Erythroblast (primary cell): ENCODE measurements around the gene WTAP.

Experiments used
- GATA1 ChIP-seq: IDR thresholded peaks from 2 replicates; pipeline ENCODE4 v1.6.1; 2011; ENCODE audit warnings: low read depth, mild to moderate bottlenecking, control low read depth, low read length, moderate library complexity
- POLR2A ChIP-seq: IDR thresholded peaks from 2 replicates; pipeline ENCODE4 v1.6.1; 2011; ENCODE audit warnings: mild to moderate bottlenecking, low read length

- TF ChIP-seq POLR2A (no peak), GATA1 (no peak)
Observed at GRCh38 chr6:159713984-159714383, 13.3 kb upstream of the WTAP start.
